Astrocyte of the cerebellum (primary cell): Measurements from ENCODE around the gene CACUL1.

Source experiments
- DNase-seq: peaks from one replicate; pipeline ENCODE4 v3.0.0-alpha.2; 2011; ENCODE audit warnings: low read depth
- H3K4me3 ChIP-seq: 2 replicates; pipeline ENCODE4 v1.5.1; 2011; ENCODE audit warnings: mild to moderate bottlenecking, low read depth, low read length, moderate library complexity
- CTCF ChIP-seq: IDR thresholded peaks from 2 replicates; pipeline ENCODE4 v1.5.1; 2012; ENCODE audit warnings: low read length, low read depth, moderate library complexity, mild to moderate bottlenecking; ENCODE audit errors: missing control alignments
- in situ Hi-C: cut with HindIII; loops from 2 replicates; pipeline ENCODE4 v1.10.0; 2017; ENCODE audit warnings: low sequenced_read_pairs

Gene CACUL1

GRCh38 chr10:118758449-118758848, 3.7 kb upstream of the CACUL1 start:
- TF ChIP-seq CTCF, result no peak
- in situ Hi-C loops, result no loop called here
- no peak for DNase-seq
- no peak overlapping the region for H3K4me3 ChIP-seq

- H3K4me3 ChIP-seq, result peak overlapping the region; percentile 69
- no peak for TF ChIP-seq CTCF
- DNase-seq, result no peak
- in situ Hi-C loops, result no loop called here
Observed at GRCh38 chr10:118754229-118754555, 578 bp downstream of the CACUL1 start.

- in situ Hi-C loops, result no loop called here
- DNase-seq, result no peak
- H3K4me3 ChIP-seq, result peak overlapping the region; percentile 69
- TF ChIP-seq CTCF, result no peak
Observed at GRCh38 chr10:118753331-118754228, 1.2 kb downstream of the CACUL1 start.

DNA sequence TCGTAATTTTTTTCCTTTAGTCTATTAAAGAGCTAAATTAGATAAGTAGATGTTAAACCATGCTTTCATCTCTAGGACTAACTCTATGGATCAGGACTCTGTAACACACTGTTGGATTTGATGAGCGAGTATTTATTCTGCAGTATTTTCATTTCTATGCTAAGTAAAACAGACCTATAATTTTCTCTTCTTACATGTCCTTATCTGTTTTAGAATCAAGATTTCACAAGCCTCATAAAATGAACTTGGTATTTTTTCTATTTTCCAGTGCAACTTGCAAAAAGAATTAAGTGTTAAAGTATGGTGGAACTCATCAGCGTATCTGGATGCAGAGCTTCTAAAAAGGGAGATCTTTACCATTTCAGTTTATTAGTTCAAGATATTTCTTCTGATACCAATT, 2.4 kb downstream of the CACUL1 start:
- no peak for DNase-seq
- in situ Hi-C loops, result no loop called here
- H3K4me3 ChIP-seq, result no peak overlapping the region
- TF ChIP-seq CTCF, result no peak

- in situ Hi-C loops, result no loop called here
- no peak for TF ChIP-seq CTCF
- no peak for DNase-seq
- H3K4me3 ChIP-seq, result no peak overlapping the region
Observed at GRCh38 chr10:118751265-118751664, 3.5 kb downstream of the CACUL1 start.

- no peak for DNase-seq
- TF ChIP-seq CTCF, result no peak
- in situ Hi-C loops, result no loop called here
- H3K4me3 ChIP-seq, result no peak overlapping the region
Observed at GRCh38 chr10:118748041-118748440, 6.7 kb downstream of the CACUL1 start.
